ENCODE measurements around the gene RNASE12. TPM values are rescaled to one million over a fixed set of nuclear protein-coding genes. Genes with fewer than 3 reads are reported as not detected.
A peak's percentile ranks its signal among the peaks of the same experiment; 100 is the strongest.

The RNASE12 gene
- total RNA-seq, 1 experiment from 2014 or later, result not detected

DNA sequence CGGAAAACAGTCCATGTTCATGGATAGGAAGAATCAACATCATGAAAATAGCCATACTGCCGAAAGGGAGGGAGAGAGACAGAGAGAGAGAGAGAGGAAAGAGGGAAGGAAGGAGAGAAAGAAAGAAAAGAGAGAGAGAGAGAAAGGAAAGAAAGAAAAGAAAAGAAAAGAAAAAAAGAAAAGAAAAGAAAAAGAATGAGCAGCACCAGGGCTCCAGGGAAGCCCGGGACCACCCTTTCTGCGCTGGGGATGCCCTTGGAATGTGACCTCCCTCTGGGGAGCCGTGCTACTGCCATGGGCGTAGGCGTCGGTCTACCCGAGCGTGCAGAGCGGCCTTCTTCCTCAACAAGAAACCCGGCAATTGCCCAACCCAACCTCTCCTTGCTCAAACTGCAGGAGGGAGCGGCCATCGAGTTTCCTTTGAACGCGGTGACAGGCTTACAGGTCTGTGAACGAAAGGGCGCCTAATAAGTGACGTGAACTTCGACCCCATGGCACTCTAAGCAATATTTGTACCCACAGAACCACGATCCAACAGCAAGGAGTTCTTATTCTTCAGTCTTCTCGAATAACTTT lies 33.4 kb upstream of the RNASE12 start:
- H3K14ac ChIP-seq (ENCODE audit: insufficient read depth, low read length), result 0 out of 2 replicates have a peak overlapping the region, but pooled peaks have one; percentile 19
- peaks cover 0 to 2% (median 0%) of the 10 kb centered on the region in 3 experiments; a peak in 2 of 7 replicates for H3K36me3 Mint-ChIP-seq (ENCODE audit: insufficient read depth in 1 of 3, low read depth in 3 of 3)
- TF ChIP-seq, protein P1, sequence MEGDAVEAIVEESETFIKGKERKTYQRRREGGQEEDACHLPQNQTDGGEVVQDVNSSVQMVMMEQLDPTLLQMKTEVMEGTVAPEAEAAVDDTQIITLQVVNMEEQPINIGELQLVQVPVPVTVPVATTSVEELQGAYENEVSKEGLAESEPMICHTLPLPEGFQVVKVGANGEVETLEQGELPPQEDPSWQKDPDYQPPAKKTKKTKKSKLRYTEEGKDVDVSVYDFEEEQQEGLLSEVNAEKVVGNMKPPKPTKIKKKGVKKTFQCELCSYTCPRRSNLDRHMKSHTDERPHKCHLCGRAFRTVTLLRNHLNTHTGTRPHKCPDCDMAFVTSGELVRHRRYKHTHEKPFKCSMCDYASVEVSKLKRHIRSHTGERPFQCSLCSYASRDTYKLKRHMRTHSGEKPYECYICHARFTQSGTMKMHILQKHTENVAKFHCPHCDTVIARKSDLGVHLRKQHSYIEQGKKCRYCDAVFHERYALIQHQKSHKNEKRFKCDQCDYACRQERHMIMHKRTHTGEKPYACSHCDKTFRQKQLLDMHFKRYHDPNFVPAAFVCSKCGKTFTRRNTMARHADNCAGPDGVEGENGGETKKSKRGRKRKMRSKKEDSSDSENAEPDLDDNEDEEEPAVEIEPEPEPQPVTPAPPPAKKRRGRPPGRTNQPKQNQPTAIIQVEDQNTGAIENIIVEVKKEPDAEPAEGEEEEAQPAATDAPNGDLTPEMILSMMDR (conservative IDR thresholded peaks at IDR 0.05), result no peak
- peaks cover 55% of the 10 kb centered on the region for H3K27me3 Mint-ChIP-seq (ENCODE audit: low read depth)
- no peaks in the 10 kb centered on the region for H3K9me3 ChIP-seq (ENCODE audit: control insufficient read depth, low read depth, low read length)
- H2BK5ac ChIP-seq (ENCODE audit: insufficient read length, low read length), result no peak overlapping the region
- no peak overlapping the region for H3K18ac ChIP-seq (ENCODE audit: insufficient read length, low read depth, low read length)
- H2BK15ac ChIP-seq (ENCODE audit: low read depth, low read length), result no peak overlapping the region
- H3T11ph ChIP-seq (ENCODE audit: low read length), result no peak overlapping the region
- H3K79me1 ChIP-seq (ENCODE audit: insufficient read depth, low read depth, low read length, poor library complexity, severe bottlenecking), result no peaks in the 10 kb centered on the region
- H4K20me1 ChIP-seq (ENCODE audit: control insufficient read depth, insufficient read depth, insufficient read length), result no peaks in the 10 kb centered on the region
- no peak overlapping the region for H4K5ac ChIP-seq (ENCODE audit: insufficient read length, low read depth, low read length)
- H3K23me2 ChIP-seq (ENCODE audit: insufficient read length, low read depth, low read length, poor library complexity, severe bottlenecking), result peaks cover 30% of the 10 kb centered on the region
- H2BK20ac ChIP-seq (ENCODE audit: low read depth, low read length, poor library complexity, severe bottlenecking), result no peak overlapping the region
- no peak overlapping the region for H2BK120ac ChIP-seq (ENCODE audit: low read depth, low read length, poor library complexity, severe bottlenecking)
- no peaks in the 10 kb centered on the region for H3K4me1 ChIP-seq (ENCODE audit: insufficient read depth, low read length)
- peaks cover 8% of the 10 kb centered on the region; the same call in 1 of the 2 replicates for H3K27me3 ChIP-seq (ENCODE audit: insufficient read depth, low read length)
- H3K4me1 Mint-ChIP-seq, result peaks cover 42 to 47% of the 10 kb centered on the region in 2 experiments
- no peak overlapping the region for H2BK12ac ChIP-seq (ENCODE audit: insufficient read length, low read depth, low read length)
- no peak overlapping the region for H2AK5ac ChIP-seq (ENCODE audit: insufficient read length, low read length)
- no peaks in the 10 kb centered on the region for H3K79me2 ChIP-seq (ENCODE audit: insufficient read depth, low read length)
- peaks cover 0 to 2% of the 10 kb centered on the region in 2 experiments; a peak in 2 of 5 replicates for H3K9me3 Mint-ChIP-seq
- H4K8ac ChIP-seq (replicated peaks; ENCODE audit: insufficient read length, low read depth, low read length), result no peak overlapping the region
- peak overlapping the region; percentile 100 for H3K4me2 ChIP-seq (ENCODE audit: insufficient read depth, insufficient read length, low read length)
- DNase-seq, result peak; percentile 85
- H3K27ac Mint-ChIP-seq, result peak overlapping the region in 2 of 3 experiments; percentile 52 to 86; a peak in 3 of 7 replicates
- no peak overlapping the region for H3K23ac ChIP-seq (ENCODE audit: insufficient read length, low read depth, low read length)
- no peak overlapping the region for H3K56ac ChIP-seq (ENCODE audit: insufficient read length, low read depth, low read length)
- H3K4ac ChIP-seq (ENCODE audit: low read depth, low read length), result no peak overlapping the region
- no peak overlapping the region for H3K27ac ChIP-seq (ENCODE audit: insufficient read length, low read depth, low read length)
- no peak overlapping the region for H2AFZ ChIP-seq (ENCODE audit: low read length)
- H3K9ac ChIP-seq (ENCODE audit: extremely low read depth, insufficient read length, low read length), result no peak overlapping the region
- no peak overlapping the region for H4K91ac ChIP-seq (ENCODE audit: insufficient read length, low read depth, low read length)
- no CpG with 5 or more reads among the region's 22 CpGs for WGBS (ENCODE audit: extremely low coverage, insufficient read length, low lambda C conversion rate)
- H3K4me3 Mint-ChIP-seq, result peak overlapping the region; percentile 87 to 94

All from H9 (cell line).